NCI-H187 treated with DMSO at 0.1 percent for 48 hours (cell line): ENCODE measurements around the gene P2RX6.

Experiments used
- DNase-seq: peaks from one replicate; lab custom pipeline; 2025; lab: John Stamatoyannopoulos, UW

Gene P2RX6

GRCh38 chr22:21012446-21013407, 2.2 kb upstream of the P2RX6 start:
- no peak for DNase-seq

- DNase-seq = no peak
These were observed 1.2 kb upstream of the P2RX6 start for GRCh38 chr22:21013657-21014201.

GRCh38 chr22:21014202-21014725, 701 bp upstream of the P2RX6 start:
- DNase-seq = peak; percentile 45

- DNase-seq = no peak
These were observed 571 bp downstream of the P2RX6 start for GRCh38 chr22:21015466-21016006.

GRCh38 chr22:21016644-21017420, 1.9 kb downstream of the P2RX6 start:
- no peak for DNase-seq

- no peak for DNase-seq
These were observed 3.3 kb downstream of the P2RX6 start for GRCh38 chr22:21018314-21018713.

GRCh38 chr22:21020802-21021429, 6.0 kb downstream of the P2RX6 start:
- DNase-seq = no peak

- DNase-seq = no peak
These were observed 7.5 kb downstream of the P2RX6 start for GRCh38 chr22:21022507-21022906.

GRCh38 chr22:21022955-21023614, 8.1 kb downstream of the P2RX6 start:
- no peak for DNase-seq

- DNase-seq = no peak
These were observed 10.3 kb downstream of the P2RX6 start for GRCh38 chr22:21025266-21025665.

GRCh38 chr22:21025763-21026755, 11.1 kb downstream of the P2RX6 start:
- no peak for DNase-seq

- no peak for DNase-seq
These were observed 12.1 kb downstream of the P2RX6 start for GRCh38 chr22:21026783-21027692.

GRCh38 chr22:21028277-21029251, 13.6 kb downstream of the P2RX6 start:
- DNase-seq = no peak

GRCh38 chr22:21029486-21030025, 14.6 kb downstream of the P2RX6 start:
- no peak for DNase-seq

- no peak for DNase-seq
These were observed 15.1 kb downstream of the P2RX6 start for GRCh38 chr22:21030032-21030431.

- no peak for DNase-seq
These were observed 15.9 kb downstream of the P2RX6 start for GRCh38 chr22:21030621-21031544.
